Activated CD4-positive, alpha-beta T cell treated with anti-CD3 and anti-CD28 coated beads, Interleukin-2, amount 50 U/mL, for 16 hours (primary cell): ENCODE measurements around the gene LAMTOR4.
"Not testable (repeated sequence)": the region's sequence is repeated elsewhere in the genome, so short reads cannot be mapped to it uniquely, and the experiment has no call there.

ENCODE experiments used
- DNase-seq: peaks from one replicate; pipeline ENCODE4 v3.0.0-alpha.2; 2020

LAMTOR4 gene

DNA sequence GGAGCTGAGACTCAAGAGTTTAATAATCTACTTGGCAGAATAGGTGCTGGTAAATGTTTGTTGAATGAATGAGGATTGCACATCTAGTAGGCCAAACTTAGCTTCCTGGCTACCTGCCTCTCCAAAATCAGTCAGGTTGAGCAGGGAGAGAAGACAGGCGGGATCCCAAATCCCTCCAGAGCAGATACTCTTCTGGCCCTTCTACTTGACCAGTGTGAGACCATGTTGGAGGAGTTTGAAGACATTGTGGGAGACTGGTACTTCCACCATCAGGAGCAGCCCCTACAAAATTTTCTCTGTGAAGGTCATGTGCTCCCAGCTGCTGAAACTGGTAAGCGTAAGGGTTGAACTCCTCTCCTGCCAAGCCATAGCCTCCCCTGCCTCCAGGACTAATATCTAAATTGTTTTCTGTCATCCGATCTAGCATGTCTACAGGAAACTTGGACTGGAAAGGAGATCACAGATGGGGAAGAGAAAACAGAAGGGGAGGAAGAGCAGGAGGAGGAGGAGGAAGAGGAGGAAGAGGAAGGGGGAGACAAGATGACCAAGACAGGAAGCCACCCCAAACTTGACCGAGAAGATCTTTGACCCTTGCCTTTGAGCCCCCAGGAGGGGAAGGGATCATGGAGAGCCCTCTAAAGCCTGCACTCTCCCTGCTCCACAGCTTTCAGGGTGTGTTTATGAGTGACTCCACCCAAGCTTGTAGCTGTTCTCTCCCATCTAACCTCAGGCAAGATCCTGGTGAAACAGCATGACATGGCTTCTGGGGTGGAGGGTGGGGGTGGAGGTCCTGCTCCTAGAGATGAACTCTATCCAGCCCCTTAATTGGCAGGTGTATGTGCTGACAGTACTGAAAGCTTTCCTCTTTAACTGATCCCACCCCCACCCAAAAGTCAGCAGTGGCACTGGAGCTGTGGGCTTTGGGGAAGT lies 24.2 kb upstream of the LAMTOR4 start:
- DNase-seq: no peak

DNA sequence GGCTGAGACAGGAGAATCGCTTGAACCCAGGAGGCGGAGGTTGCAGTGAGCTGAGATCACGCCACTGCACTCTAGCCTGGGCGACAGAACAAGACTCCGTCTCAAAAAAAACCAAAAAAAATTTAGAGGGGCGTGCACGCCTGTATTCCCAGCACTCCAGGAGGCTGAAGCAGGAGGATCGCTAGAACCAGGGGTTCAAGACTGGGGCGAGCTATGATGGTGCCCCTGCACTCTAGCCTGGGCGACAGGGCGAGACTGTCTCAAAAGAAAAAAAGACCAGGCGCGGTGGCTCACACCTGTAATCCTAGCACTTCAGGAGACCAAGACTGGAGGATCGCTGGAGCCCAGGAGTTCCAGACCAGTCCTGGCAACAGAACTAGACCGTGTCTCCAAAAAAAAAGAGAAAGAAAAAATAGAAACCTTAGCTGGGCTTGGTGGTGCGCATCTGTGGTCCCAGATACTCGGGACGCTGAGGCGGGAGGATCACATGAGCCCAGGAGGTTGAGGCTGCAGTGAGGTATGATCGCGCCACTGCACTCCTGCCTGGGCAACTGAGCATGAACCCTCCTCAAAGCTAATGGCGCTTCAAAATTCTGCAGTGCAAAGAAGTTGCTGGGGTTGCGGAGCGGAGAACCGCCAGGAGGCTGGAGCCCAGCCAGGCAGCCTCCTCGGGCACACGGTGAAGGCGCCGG lies 22.3 kb upstream of the LAMTOR4 start:
- DNase-seq: no peak

DNA sequence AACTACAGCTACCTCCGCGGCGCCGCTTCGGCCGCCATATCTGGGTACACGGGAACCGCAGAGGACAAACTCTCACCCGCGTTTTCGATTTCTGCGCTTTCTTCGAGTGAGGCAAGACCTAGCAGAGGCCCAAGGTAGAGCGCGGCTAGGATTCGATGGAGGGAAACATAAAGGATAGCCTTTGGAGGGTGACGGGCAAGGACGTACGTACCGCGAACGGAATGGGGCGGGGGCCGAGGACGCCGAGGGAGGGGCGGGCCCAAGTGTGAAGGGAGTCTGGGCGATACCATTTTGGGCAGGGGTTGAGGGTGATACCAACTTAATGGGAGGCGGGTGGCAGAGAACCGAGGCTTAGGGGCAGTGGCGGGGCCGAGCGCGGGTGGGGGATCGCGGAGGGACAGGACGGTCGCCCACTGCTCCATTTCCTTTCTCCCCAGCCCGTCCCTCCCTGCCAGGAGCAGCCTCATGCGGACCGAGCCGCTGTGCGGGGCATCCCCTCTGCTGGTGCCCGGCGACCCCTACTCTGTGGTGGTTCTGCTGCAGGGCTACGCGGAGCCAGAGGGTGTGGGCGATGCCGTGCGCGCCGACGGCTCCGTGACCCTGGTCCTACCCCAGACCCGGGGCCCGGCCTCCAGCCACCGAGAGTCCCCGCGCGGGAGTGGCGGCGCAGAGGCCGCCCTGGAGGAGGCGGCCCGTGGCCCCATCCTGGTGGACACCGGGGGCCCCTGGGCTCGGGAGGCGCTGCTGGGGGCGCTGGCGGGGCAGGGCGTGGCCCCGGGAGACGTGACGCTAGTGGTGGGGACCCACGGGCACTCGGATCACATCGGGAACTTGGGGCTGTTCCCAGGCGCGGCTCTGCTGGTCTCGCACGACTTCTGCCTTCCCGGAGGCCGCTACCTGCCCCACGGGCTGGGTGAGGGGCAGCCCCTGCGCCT lies 21.5 kb upstream of the LAMTOR4 start, which contains the start of gene MBLAC1:
TSS of gene MBLAC1 (plus strand) at position 37 of the 935 bp plus-strand sequence. CDS start at position 466, 429 bp downstream.
- peak; percentile 92 for DNase-seq

DNA sequence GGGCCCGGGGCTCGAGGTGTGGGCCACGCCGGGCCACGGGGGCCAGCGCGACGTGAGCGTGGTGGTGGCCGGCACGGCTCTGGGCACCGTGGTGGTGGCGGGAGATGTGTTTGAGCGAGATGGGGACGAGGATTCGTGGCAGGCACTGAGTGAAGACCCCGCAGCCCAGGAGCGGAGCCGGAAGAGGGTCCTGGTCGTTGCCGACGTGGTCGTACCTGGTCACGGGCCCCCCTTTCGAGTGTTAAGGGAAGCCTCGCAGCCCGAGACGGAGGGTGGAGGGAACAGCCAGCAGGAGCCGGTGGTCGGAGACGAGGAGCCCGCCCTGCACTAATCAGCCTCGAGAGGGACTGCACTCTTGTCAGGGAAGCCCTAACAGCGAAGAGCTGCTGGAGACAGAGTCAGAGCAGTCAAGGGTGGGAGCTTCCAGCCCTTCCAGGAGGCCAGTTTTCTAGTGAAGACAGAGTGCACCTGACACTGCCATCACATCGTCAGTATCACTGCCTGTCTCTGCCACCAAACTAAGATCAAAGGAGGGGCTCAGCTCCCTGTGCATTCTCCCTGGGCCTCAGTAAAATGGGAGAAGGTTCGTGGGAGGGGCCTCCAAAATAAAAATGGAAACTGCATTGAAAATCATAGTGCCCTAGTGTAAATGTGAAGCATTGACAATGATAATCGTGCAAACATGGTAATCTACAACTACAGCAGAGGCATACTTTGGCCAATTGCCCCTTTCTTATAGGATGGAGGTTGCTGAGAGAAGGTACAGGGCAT lies 20.7 kb upstream of the LAMTOR4 start:
- DNase-seq: no peak

DNA sequence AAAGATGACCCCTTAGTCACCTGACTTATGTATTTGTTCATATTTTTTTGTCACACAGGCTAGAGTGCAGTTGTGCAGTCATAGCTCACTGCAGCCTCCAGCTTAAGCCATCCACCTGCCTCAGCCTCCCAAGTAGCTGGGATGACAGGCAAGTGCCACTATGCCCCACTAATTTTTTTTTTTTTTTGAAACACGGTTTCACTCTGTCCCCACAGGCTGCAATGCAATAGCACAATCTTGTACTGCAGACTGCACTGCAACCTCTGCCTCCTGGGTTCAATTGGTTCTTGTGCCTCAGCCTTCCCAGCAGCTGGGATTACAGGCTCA lies 20.1 kb upstream of the LAMTOR4 start:
- DNase-seq: no peak

DNA sequence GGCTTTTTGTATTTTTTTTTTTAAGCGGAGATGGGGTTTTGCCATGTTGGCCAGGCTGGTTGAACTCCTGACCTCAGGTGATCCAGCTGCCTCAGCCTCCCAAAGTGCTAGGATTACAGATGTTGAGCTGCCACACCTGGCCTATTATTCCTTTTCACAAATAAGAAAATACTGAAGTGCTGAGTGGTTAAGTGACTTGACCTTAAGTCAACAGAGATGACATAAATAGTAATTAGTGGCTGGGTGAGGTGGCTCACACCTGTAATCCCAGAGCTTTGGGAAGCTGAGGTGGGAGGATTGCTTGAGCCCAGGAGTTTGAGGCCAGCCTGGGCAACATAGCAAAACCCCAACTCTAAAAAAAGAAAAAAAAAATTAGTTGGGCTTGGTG lies 18.5 kb upstream of the LAMTOR4 start:
- DNase-seq: not testable (repeated sequence)

DNA sequence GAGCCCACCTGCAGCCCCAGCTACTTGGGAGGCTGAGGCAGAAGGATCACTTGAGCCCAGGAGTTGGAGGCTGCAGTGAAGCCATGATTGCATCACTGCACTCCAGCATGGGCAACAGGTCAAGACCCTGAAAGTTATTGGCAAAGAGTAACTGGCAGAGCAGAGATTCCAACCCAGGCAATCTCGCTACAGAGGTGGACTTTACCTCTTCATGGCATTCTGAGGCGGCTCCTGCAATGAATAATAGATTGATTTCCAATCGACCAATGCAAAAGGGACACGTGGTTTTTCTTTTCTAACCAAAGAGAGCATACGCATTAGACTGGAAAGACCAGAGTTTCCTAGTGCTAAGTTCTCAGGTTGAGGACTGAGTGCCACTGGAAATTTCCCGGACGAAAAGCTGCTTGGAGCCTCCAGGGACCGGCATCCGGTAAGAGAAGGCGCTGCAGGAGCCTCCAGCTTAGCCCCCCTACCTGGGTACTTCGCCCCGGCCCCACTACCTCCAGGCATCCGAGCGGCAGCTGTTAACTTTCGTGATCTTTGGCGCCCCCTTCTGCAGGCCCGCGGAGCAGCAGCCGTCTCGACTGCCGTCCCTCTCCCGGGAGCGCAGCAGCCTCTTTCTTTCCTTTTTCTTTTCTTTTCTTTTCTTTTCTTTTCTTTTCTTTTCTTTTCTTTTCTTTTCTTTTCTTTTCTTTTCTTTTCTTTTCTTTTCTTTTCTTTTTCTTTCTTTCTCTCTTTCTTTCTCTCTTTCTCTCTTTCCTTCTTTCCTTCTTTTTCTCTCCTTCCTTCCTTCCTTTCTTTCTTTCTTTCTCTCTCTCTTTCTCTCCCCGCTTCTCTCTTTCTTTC lies 17.9 kb upstream of the LAMTOR4 start:
- DNase-seq: peak; percentile 81

DNA sequence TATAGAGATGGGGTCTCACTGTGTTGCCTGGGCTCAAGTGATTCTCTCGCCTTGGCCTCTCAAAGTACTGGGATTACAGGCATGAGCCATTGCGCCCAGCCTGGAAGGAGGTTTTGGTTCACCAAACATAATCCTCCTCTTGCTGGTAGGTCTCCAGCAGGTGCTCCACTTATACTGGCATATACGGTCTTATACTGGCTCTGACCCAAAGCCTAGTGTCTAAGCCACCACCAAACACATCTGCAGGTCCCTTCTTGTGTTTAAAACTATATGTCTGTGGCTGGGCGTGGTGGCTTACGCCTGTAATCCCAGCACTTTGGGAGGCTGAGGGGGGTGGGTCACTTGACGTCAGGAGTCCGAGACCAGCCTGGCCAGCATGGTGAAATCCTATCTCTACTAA lies 16.6 kb upstream of the LAMTOR4 start:
- no peak for DNase-seq

DNA sequence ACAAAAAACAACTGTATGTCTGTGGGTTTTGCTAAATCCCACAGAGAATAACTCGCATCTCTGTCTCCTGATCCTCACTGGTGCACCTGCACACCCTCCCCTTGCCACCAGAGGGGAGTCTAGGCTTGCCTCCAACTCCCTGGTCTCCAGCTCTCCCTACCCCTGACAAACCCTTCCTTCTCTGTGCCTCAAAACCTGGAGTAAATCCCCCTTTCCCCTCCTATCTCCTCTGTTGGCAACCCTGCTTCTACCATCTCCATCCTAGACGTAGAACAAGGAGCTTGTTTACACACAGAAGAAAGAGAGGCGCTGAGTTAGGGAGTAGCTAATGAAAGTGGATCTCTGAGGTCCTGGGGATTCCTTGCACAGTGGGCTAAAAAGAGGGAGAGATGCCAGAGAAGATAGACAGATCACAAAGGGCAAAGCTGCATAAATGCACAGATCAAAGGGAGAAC lies 16.0 kb upstream of the LAMTOR4 start:
- peak; percentile 71 for DNase-seq

DNA sequence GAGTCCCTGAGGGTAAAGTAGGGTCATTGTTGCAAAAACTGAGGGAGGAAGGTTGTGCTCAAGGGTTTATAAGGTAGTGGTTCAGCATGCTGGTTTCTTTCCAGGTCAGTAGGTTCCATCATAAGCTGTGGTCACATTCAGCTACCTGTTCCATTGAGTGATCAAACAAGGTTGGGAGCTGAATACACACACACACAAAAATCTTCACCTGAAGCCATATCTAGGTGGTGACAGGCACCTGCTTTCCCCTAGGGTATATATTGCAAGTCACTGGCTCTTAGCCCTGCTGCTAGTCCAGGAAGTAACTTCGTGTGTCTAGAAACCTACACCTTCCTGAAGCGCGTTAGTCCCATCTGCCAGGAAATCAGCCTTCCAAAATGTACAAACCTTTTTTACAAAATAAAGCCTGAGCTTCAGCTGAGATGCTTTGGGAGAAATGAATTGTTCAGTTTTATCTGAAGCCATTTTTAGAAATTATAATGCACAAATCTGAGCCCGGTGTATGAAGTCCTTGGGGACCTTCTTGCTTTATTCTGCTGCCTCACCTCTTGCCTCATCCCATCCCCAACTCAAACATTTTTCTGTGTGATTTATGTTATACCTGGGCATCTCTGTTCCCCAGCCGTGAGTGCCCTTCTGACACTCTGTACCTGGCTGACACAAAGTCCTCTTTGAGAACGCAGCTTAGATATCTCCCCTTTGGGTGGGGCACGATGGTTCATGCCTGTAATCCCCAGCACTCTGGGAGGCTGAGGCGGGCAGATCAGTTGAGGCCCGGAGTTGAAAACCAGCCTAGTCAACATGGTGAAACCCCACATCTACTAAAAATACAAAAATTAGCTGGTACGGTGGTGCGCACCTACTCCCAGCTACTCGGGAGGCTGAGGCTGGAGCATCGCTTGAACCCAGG lies 10.6 kb upstream of the LAMTOR4 start:
- no peak for DNase-seq

DNA sequence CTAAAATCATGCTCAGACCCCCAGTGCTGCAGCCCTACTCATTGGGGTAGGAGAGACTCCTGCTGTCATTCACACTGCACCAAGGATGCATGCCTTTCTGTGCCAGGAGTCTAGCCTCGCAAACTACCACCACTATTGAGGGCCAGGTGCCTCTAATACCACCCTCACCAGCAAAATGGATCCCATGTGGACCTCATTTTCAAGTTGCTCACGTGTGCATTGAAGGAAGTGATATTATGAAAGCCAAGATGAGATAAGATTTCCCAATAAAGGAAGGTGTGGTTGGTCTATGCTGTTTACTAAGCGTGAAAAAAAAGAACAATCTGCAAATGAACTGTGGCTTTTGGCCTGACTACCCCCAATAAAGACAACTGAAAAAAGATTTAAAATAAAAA lies 7.2 kb upstream of the LAMTOR4 start:
- DNase-seq: no peak

DNA sequence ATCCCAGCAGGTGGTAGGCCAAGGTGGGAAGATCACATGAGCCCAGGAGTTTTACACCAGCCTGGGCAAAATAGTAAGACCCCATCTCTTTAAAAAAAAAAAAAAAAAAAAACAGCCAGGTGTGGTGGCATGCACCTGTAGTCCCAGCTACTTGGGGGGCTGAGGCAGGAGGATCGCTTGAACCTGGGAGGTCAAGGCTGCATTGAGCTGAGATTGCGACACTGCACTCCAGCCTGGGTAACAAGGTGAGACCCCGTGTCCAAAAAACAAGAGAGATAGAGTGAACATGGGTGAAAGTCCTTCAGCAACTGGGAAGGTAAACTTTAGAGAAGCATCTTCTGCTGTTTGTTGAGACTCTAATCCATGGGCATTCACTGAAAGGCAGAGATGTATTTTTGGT lies 6.3 kb upstream of the LAMTOR4 start:
- DNase-seq: no peak

DNA sequence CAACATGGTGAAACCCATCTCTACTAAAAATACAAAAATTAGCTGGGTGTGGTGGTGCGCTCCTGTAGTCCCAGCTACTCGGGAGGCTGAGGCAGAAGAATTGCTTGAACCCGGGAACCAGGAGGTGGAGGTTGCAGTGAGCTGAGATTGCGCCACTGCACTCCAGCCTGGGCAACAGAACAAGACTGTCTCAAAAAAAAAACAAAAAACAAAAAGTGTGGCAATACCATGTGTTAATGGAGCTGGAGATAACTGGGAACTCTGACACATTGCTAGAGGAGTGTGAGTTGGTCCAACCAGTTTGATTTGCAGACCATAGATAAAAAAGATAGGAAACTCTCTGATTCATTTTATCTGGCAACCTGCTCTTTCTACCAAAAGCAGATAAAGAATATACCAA lies 2.4 kb upstream of the LAMTOR4 start:
- DNase-seq: not testable (repeated sequence)

DNA sequence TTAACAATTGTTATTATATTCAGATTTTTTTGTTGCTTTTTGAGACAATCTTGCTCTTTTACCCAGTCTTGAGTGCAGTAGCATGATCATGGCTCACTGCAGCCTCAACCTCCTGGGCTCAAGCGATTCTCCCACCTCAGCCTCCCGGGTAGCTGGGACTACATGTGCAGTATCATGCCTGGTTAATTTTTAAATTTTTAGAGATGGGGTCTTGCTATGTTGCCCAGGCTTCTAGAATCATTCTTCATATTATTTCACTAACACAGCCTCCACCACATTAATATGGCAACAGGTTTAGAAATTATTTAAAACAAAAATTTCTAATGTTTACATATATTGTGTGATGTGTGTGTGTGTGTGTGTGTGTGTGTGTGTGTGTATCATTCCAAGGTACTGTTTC lies 1.4 kb upstream of the LAMTOR4 start:
- no peak for DNase-seq

DNA sequence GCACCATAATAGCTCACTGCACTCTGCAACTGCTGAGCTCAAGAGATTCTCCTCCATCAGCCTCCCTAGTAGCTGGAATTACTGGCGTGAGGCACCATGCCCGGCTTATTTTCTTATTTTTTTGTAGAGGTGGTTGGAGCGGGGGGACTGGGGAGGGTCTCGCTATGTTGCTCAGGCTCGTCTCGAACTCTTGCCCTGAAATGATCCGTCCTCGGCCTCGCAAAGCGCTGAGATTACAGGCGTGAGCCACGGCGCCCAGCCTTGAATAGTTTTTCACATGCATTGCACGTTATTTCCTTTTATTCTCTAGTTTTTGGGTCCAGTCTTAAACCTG lies 526 bp upstream of the LAMTOR4 start:
- no peak for DNase-seq

DNA sequence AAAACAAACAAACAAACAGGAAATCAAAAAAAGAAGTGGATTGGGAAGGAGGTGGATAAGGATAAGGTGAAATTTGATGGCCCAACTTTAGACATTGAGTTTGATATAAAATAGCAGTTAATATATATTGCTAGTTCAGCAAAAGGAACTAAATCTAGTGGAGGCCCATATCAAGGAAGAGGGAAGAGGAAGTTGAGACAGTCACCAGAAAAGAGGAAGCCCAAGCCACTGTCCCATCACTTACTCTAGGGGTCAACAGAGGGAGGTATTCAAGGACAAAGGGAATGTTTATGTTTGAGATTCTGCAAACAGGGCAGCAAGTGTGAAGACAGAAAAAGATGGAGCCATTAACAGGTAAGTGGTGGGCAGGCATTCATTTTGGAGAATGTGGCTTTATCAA lies 3.7 kb downstream of the LAMTOR4 start:
- no peak for DNase-seq

DNA sequence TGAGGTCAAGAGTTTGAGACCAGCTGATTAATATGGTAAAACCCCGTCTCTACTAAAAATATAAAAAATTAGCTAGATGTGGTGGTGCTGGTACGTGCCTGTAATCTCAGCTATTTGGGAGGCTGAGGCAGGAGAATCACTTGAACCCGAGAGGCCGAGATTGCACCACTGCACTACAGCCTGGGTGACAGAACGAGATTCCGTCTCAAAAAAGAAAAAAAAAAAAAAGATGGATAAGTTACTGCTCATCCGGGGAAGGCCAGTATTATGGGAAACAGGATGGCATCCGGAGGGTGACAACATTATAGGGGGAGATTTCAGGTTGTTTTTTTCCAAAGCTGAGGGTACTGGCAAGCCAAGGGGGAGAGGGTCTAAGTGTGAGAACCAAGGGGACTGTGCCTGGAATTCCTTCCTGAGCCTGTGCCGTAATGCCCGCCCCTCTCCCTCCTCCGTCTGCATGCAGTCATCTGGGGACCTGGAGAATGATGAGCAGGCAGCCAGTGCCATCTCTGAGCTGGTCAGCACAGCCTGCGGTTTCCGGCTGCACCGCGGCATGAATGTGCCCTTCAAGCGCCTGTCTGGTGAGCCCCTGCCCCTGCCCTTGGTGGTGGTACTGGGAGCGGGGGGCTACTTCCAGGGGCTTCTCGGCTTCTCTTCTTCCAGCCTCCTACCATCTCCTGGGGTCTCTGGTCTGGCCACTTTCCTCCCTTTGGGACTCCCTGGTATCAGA lies 4.4 kb downstream of the LAMTOR4 start:
- DNase-seq: no peak

DNA sequence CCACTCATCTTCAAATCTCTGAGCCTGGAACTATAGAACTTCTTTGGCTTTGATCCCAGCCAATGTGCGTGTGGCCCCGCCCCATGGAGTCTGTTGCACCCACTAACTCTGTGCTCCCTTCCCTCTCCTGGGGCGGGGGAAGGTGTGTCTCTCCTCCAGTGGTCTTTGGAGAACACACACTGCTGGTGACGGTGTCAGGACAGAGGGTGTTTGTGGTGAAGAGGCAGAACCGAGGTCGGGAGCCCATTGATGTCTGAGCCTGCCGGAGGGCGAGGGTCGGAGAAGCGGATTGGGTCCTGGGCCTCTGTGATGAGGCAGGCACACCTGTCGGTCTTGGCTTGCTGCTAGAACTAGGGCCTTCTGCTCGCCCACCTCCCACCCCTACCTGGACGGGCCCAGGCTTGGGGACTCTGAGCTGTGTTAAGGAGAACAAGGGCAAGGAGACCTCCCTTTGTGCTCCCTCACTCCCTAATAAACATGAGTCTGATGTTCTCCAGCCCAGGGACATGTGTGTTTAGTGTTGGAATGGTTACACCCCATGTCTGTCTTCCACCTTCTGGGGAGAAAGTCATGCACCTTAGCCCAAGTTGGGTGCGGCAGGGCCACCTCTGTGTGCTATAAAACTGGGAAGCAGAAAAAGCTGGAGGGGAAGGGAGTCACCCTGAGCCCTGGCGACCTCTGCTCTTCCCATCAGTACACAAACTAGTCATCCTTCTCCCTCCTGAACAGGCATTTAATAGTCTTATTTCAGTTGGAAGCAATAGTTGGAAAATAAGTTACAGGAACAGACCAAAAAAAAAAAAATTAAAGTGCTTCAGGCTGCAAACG lies 5.2 kb downstream of the LAMTOR4 start:
- no peak for DNase-seq
